ENCODE results near the gene TNRC18. TPM values are rescaled to one million over a fixed set of nuclear protein-coding genes. Genes with fewer than 3 reads are reported as not detected.

Gene TNRC18
- total and polyA plus RNA-seq, 4 donors = 33.4 to 117 (median 84.1) TPM

DNA sequence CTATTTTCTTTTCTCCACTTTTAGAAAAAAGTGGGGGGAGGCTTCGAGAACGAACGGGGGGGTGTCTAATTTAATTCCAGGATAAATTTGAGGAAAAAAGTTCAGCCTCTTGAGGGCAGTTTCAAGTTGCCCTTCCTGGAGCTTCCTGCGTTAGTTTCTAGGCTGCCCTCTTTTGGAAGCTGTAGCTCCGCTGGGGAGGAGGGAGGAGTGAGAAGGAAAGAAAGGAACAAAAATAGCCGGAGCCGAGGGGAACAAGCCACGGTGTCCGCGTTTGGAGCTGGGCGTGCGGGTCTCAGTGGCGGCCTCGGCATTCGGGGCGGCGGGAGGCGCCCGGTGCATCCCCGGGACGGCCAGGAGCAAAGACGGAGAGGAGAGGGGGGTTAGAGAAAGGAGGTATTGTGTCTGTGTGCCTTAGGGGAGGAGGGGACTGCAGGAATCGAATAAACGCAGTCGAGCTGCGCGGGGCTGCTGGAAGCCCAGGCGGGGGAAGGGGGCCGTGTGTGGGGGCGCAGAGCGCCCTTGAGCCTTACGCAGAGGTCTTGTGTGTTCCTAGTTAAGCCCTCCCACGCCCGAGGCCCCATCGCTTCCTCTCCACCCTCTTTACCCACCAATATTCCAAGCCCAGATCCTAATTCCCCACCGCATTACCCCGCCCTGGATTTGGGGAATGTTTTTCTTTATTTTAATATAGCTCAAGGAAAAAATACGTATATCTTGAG is 2.0 kb upstream of the TNRC18 start:
- DNase-seq (peak; percentile 91 to 96 (median 96)), ATAC-seq (ENCODE audit: insufficient read depth, low FRiP score) (no peak)
- 1% methylated on average over 33 to 38 of the region's 38 CpGs for WGBS, 2 donors
- TF ChIP-seq, protein P1, sequence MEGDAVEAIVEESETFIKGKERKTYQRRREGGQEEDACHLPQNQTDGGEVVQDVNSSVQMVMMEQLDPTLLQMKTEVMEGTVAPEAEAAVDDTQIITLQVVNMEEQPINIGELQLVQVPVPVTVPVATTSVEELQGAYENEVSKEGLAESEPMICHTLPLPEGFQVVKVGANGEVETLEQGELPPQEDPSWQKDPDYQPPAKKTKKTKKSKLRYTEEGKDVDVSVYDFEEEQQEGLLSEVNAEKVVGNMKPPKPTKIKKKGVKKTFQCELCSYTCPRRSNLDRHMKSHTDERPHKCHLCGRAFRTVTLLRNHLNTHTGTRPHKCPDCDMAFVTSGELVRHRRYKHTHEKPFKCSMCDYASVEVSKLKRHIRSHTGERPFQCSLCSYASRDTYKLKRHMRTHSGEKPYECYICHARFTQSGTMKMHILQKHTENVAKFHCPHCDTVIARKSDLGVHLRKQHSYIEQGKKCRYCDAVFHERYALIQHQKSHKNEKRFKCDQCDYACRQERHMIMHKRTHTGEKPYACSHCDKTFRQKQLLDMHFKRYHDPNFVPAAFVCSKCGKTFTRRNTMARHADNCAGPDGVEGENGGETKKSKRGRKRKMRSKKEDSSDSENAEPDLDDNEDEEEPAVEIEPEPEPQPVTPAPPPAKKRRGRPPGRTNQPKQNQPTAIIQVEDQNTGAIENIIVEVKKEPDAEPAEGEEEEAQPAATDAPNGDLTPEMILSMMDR (IDR thresholded peaks at IDR 0.05; ENCODE audit: control extremely low read depth, extremely low read depth) = no peak
- H3K36me3 ChIP-seq (ENCODE audit: control insufficient read depth in 4 of 4, insufficient read depth in 4 of 4, low read length in 4 of 4) = peaks cover 0 to 17% (median 0%) of the 10 kb centered on the region in 4 donors
- peaks cover 0 to 35% (median 10%) of the 10 kb centered on the region in 5 donors for H3K4me1 ChIP-seq (ENCODE audit: control insufficient read depth in 5 of 5, insufficient read depth in 5 of 5, low read length in 5 of 5)
- no peaks in the 10 kb centered on the region for H3K9me3 ChIP-seq (ENCODE audit: control insufficient read depth in 4 of 4, insufficient read depth in 3 of 4, low read length in 3 of 4)
- peak overlapping the region; percentile 72 to 96 for H3K9ac ChIP-seq (ENCODE audit: insufficient read depth in 1 of 2, low read length in 2 of 2)
- peak overlapping the region; percentile 99 to 100 for H3K27ac ChIP-seq (ENCODE audit: low read depth in 1 of 2, low read length in 1 of 2)
- H3K4me3 ChIP-seq = peak overlapping the region; percentile 79
- H3K27me3 ChIP-seq (ENCODE audit: control insufficient read depth in 3 of 3, insufficient read depth in 3 of 3, low read length in 2 of 3) = no peaks in the 10 kb centered on the region

DNA sequence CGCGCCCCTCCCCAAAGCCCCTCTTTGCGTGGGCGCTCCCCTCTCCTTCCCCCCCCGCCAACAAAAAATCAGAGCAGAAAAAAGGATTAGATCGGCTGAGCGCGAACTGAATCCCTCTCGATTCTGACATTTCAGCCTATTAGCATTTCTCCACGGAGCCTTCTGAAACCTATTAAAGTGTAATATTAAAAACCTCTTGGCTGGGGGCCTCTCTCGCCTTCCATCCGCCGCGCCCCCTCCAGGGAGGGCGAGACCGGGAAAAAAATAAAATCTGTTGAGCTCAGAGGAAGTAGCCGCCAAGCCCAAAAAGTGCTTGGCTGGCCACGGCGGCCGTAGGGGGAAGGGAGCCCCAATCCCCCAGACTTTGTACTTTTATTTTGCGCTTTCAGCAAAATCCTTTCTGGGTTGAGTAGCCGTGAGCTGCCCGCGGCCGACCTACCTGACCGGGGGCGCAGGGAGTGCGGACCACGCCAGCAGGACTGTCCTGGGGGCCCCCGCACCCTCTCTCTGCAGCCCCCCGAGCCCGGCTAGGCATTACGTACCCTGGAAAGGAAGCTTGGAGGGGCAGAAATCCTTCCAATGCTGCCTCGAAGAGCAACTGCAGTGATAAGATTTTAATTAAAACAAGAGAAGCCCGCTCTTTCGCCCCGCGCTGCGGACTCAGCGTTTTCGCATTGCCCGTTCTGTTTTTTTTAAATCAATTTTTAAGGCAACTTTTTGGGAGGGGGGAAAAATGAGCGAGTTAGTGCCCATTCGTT is 1.3 kb upstream of the TNRC18 start:
- no peaks in the 10 kb centered on the region for H3K9me3 ChIP-seq (ENCODE audit: control insufficient read depth in 4 of 4, insufficient read depth in 3 of 4, low read length in 3 of 4)
- no peaks in the 10 kb centered on the region for H3K27me3 ChIP-seq (ENCODE audit: control insufficient read depth in 3 of 3, insufficient read depth in 3 of 3, low read length in 2 of 3)
- H3K36me3 ChIP-seq (ENCODE audit: control insufficient read depth in 4 of 4, insufficient read depth in 4 of 4, low read length in 4 of 4) = peaks cover 0 to 17% (median 0%) of the 10 kb centered on the region in 4 donors
- DNase-seq (peak; percentile 78 to 90 (median 89)), ATAC-seq (ENCODE audit: insufficient read depth, low FRiP score) (no peak)
- peaks cover 0 to 28% (median 5%) of the 10 kb centered on the region in 5 donors for H3K4me1 ChIP-seq (ENCODE audit: control insufficient read depth in 5 of 5, insufficient read depth in 5 of 5, low read length in 5 of 5)
- H3K4me3 ChIP-seq = peak overlapping the region; percentile 79
- H3K9ac ChIP-seq (ENCODE audit: insufficient read depth in 1 of 2, low read length in 2 of 2) = peak overlapping the region; percentile 72 to 96
- TF ChIP-seq, protein P1 (IDR thresholded peaks at IDR 0.05; ENCODE audit: control extremely low read depth, extremely low read depth) = no peak
- WGBS, 2 donors = 0% methylated on average over 43 to 44 of the region's 44 CpGs
- peak overlapping the region; percentile 99 to 100 for H3K27ac ChIP-seq (ENCODE audit: low read depth in 1 of 2, low read length in 1 of 2)

DNA sequence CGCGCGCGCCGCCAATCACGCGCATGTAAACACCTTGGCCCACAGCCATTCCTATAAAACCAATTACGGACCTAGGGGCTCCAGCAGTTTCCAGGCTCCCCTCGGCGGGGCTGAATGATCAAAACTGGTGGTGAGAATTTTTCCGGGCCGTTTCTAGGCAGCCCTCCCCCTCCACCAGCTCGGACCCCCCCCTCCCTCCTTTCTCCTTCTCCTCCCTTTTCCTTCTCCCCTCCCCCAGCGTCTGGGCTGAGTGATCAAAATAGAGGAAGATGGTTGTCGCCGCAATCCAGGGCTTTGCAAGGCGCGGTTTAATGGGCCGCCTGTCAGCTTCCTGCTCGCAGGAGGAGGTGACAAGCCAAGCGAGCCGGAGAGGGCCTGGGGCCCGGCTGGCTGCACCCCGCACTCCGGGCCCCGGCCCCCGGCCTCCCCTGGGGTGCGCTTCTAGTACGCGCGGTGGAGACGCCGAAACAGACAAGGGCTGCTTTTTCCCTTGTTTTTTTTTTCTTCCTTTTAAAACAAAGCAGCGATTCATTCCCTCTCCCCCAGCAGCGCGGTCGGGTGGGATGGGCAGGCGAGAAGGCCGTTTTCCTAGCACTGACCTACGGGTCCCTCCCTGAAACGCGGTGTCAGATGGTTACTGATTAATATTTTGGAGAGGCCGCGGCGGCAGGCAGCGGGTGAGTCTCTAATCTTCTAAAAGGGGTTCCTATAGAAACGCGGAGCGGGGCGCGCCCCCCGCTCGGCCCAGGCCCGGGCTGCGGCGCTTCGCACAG is 528 bp upstream of the TNRC18 start:
- Histone ChIP-seq H3K27me3 (ENCODE audit: control insufficient read depth in 3 of 3, insufficient read depth in 3 of 3, low read length in 2 of 3) (no peaks in the 10 kb centered on the region), H3K4me1 (ENCODE audit: control insufficient read depth in 5 of 5, insufficient read depth in 5 of 5, low read length in 5 of 5) (peaks cover 0 to 23% (median 0%) of the 10 kb centered on the region in 5 donors), H3K9ac (ENCODE audit: insufficient read depth in 1 of 2, low read length in 2 of 2) (peak overlapping the region; percentile 72 to 96), H3K36me3 (ENCODE audit: control insufficient read depth in 4 of 4, insufficient read depth in 4 of 4, low read length in 4 of 4) (peaks cover 0 to 17% (median 0%) of the 10 kb centered on the region in 4 donors), H3K27ac (ENCODE audit: low read depth in 1 of 2, low read length in 1 of 2) (peak overlapping the region; percentile 99 to 100), H3K9me3 (ENCODE audit: control insufficient read depth in 4 of 4, insufficient read depth in 3 of 4, low read length in 3 of 4) (no peaks in the 10 kb centered on the region), H3K4me3 (peak overlapping the region; percentile 79)
- TF ChIP-seq, protein P1 (IDR thresholded peaks at IDR 0.05; ENCODE audit: control extremely low read depth, extremely low read depth) = no peak
- 0% methylated on average over 56 to 57 of the region's 57 CpGs for WGBS, 2 donors
- ATAC-seq (ENCODE audit: insufficient read depth, low FRiP score) (peak; percentile 10), DNase-seq (peak; percentile 99 to 100 (median 100))

Data from lung (tissue), 12 donors.